ENCODE data around the gene MOGAT2. TPM values are rescaled to one million over a fixed set of nuclear protein-coding genes. Genes with fewer than 3 reads are reported as not detected.

MOGAT2 gene
- total and polyA plus RNA-seq, 12 donors, result 0.11 to 0.34 (median 0.15) TPM; not detected in 8

GRCh38 chr11:75776546-75776945 is 58.9 kb downstream of the MOGAT2 start:
- Histone ChIP-seq H3K27me3 (no peaks in the 10 kb centered on the region), H3K4me3 (no peak overlapping the region), H3K36me3 (replicated peaks in 1 of 2) (no peaks in the 10 kb centered on the region), H3K27ac (no peak overlapping the region), H3K4me1 (replicated peaks in 1 of 2) (no peaks in the 10 kb centered on the region), H3K9me3 (replicated peaks in 1 of 3) (no peaks in the 10 kb centered on the region)
- 79 to 97% (median 92%) methylated on average over 2 to 4 of the region's 4 CpGs for WGBS, 4 donors
- no peak for DNase-seq
- TF ChIP-seq, protein P1, sequence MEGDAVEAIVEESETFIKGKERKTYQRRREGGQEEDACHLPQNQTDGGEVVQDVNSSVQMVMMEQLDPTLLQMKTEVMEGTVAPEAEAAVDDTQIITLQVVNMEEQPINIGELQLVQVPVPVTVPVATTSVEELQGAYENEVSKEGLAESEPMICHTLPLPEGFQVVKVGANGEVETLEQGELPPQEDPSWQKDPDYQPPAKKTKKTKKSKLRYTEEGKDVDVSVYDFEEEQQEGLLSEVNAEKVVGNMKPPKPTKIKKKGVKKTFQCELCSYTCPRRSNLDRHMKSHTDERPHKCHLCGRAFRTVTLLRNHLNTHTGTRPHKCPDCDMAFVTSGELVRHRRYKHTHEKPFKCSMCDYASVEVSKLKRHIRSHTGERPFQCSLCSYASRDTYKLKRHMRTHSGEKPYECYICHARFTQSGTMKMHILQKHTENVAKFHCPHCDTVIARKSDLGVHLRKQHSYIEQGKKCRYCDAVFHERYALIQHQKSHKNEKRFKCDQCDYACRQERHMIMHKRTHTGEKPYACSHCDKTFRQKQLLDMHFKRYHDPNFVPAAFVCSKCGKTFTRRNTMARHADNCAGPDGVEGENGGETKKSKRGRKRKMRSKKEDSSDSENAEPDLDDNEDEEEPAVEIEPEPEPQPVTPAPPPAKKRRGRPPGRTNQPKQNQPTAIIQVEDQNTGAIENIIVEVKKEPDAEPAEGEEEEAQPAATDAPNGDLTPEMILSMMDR (IDR thresholded peaks at IDR 0.05), result no peak
- TF ChIP-seq POLR2A (IDR thresholded peaks at IDR 0.05), result no peak
- intact Hi-C loops (cut with DNase I), result no loop called here

DNA sequence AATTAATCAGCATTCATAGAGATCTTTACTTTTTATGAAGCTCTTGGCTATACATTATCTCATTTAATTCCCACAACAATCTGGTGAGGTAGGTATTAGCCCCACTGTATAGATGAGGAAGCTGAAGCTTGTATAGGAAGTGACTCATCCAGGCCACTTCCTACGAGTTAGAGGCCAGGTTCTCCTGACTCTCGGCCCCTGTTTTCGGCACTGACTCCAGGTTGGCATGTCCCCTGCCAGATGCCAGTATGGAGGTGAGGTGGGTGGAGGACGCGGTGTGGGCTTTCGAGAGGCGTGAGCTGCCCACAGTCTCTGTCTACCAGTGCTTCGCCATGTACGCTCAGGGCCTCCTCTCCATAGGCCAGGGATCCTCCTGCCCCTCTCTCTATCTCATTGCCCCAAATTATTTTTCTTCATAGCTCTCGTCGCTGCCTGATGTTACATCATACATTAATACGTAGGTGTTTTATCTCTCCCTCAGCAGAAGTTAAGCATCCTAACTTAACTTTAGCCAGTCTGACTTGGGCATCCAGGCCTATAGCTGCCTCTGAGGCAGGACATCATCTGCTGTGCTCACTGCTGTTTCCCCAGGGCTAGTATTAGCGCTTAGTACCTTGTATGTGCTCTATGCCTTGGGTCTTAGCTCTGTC is 59.9 kb downstream of the MOGAT2 start:
- Histone ChIP-seq H3K27ac (no peak overlapping the region), H3K4me1 (replicated peaks in 1 of 2) (no peaks in the 10 kb centered on the region), H3K27me3 (no peaks in the 10 kb centered on the region), H3K9me3 (replicated peaks in 1 of 3) (no peaks in the 10 kb centered on the region), H3K4me3 (no peak overlapping the region), H3K36me3 (replicated peaks in 1 of 2) (no peaks in the 10 kb centered on the region)
- WGBS, 4 donors, result 78 to 91% (median 87%) methylated on average over 13 of the region's 13 CpGs
- no peak for TF ChIP-seq POLR2A (IDR thresholded peaks at IDR 0.05)
- TF ChIP-seq, protein P1 (IDR thresholded peaks at IDR 0.05), result no peak
- intact Hi-C loops (cut with DNase I), result no loop called here
- no peak for DNase-seq

- no peaks in the 10 kb centered on the region for H3K4me1 ChIP-seq (replicated peaks in 1 of 2)
- H3K27ac ChIP-seq, result no peak overlapping the region
- no peak for TF ChIP-seq POLR2A (IDR thresholded peaks at IDR 0.05)
- TF ChIP-seq, protein P1 (IDR thresholded peaks at IDR 0.05), result no peak
- WGBS, 4 donors, result 88 to 92% (median 89%) methylated on average over 4 to 5 of the region's 5 CpGs
- H3K27me3 ChIP-seq, result no peaks in the 10 kb centered on the region
- no peaks in the 10 kb centered on the region for H3K36me3 ChIP-seq (replicated peaks in 1 of 2)
- H3K9me3 ChIP-seq (replicated peaks in 1 of 3), result no peaks in the 10 kb centered on the region
- no peak for DNase-seq
- H3K4me3 ChIP-seq, result no peak overlapping the region
- intact Hi-C loops (cut with DNase I), result no loop called here
These were observed 61.3 kb downstream of the MOGAT2 start for GRCh38 chr11:75778962-75779361.

DNA sequence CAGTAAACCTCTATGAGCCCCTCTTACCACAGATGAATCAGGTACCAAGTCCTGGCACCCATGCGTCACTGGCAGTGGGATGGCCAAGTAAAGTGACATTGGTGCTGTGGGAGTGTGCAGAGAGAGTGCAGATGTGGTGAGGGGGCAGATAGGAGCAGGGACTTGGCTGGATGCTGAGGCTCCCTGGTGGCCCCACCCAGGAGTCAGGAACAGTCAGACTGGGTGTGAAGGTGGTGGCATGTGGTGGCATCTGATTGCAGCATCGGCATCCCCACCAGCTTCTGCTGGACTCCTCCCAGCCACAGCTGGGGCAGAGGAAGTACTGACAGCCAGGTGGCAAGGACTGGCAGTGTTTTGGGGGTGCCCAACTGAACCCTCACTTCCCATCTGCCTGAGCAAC is 62.3 kb downstream of the MOGAT2 start:
- TF ChIP-seq, protein P1 (IDR thresholded peaks at IDR 0.05), result no peak
- no peak for TF ChIP-seq POLR2A (IDR thresholded peaks at IDR 0.05)
- intact Hi-C loops (cut with DNase I), result no loop called here
- no peak for DNase-seq
- Histone ChIP-seq H3K9me3 (replicated peaks in 1 of 3) (no peaks in the 10 kb centered on the region), H3K4me3 (no peak overlapping the region), H3K27ac (no peak overlapping the region), H3K4me1 (replicated peaks in 1 of 2) (no peaks in the 10 kb centered on the region), H3K36me3 (replicated peaks in 1 of 2) (no peaks in the 10 kb centered on the region), H3K27me3 (no peaks in the 10 kb centered on the region)
- WGBS, 4 donors, result 83 to 100% (median 89%) methylated on average over 1 to 2 of the region's 2 CpGs

All from adrenal gland (tissue), 12 donors.